Kidney epithelial cell (primary cell): ENCODE measurements around the gene PRDM11. TPM values are rescaled to one million over a fixed set of nuclear protein-coding genes. Genes with fewer than 3 reads are reported as not detected.

Experiments used
- DNase-seq: peaks from one replicate; pipeline ENCODE4 v3.0.0-alpha.2; 2010; ENCODE audit warnings: low read depth
- H3K27me3 ChIP-seq: 2 replicates; pipeline ENCODE4 v1.6.0; 2011; ENCODE audit warnings: low read length; ENCODE audit not compliant: control insufficient read depth, insufficient read depth
- H3K36me3 ChIP-seq: 2 replicates; pipeline ENCODE4 v1.5.1; 2011; ENCODE audit warnings: low read length; ENCODE audit not compliant: control insufficient read depth, insufficient read depth
- H3K4me3 ChIP-seq: 2 replicates; pipeline ENCODE4 v1.5.1; 2011; ENCODE audit warnings: low read depth, mild to moderate bottlenecking, control low read depth, low read length
- CTCF ChIP-seq: IDR thresholded peaks from 2 replicates; pipeline ENCODE4 v1.5.1; 2011; ENCODE audit warnings: mild to moderate bottlenecking, moderate library complexity, low read length, control low read depth, inconsistent platforms; ENCODE audit not compliant: insufficient read depth, poor library complexity, severe bottlenecking
- total RNA-seq: library from RNA; depleted of rRNA; stranded (reverse); fragments of >200 nt; gene quantifications from 2 replicates; pipeline ENCODE4 v1.2.3, GENCODE V29; 2015

PRDM11 gene
- total RNA-seq, 1 donor from 2014 or later: 6.6 TPM

- Histone ChIP-seq H3K36me3 (no peaks in the 10 kb centered on the region), H3K4me3 (no peak overlapping the region), H3K27me3 (no peaks in the 10 kb centered on the region)
- no peak for TF ChIP-seq CTCF
- no peak for DNase-seq
These were observed 20.1 kb downstream of the PRDM11 start for GRCh38 chr11:45166604-45166897.

GRCh38 chr11:45167283-45167682 lies 20.8 kb downstream of the PRDM11 start:
- no peak for DNase-seq
- H3K36me3 ChIP-seq: no peaks in the 10 kb centered on the region
- no peak overlapping the region for H3K4me3 ChIP-seq
- TF ChIP-seq CTCF: no peak
- no peaks in the 10 kb centered on the region for H3K27me3 ChIP-seq

- H3K27me3 ChIP-seq: no peaks in the 10 kb centered on the region
- DNase-seq: no peak
- no peak overlapping the region for H3K4me3 ChIP-seq
- no peak for TF ChIP-seq CTCF
- H3K36me3 ChIP-seq: no peaks in the 10 kb centered on the region
These were observed 22.1 kb downstream of the PRDM11 start for GRCh38 chr11:45168366-45169130.

GRCh38 chr11:45169310-45170072 lies 23.1 kb downstream of the PRDM11 start:
- TF ChIP-seq CTCF: no peak
- Histone ChIP-seq H3K27me3 (no peaks in the 10 kb centered on the region), H3K36me3 (no peaks in the 10 kb centered on the region), H3K4me3 (no peak overlapping the region)
- DNase-seq: no peak

- Histone ChIP-seq H3K4me3 (no peak overlapping the region), H3K36me3 (no peaks in the 10 kb centered on the region), H3K27me3 (no peaks in the 10 kb centered on the region)
- no peak for DNase-seq
- no peak for TF ChIP-seq CTCF
These were observed 24.0 kb downstream of the PRDM11 start for GRCh38 chr11:45170484-45170883.
